Gastroesophageal sphincter (tissue), 4 donors: ENCODE data around the gene KCNAB1. TPM values are rescaled to one million over a fixed set of nuclear protein-coding genes. Genes with fewer than 3 reads are reported as not detected.

Source experiments
- ATAC-seq: fragments of 150-250 bp; one replicate; pipeline ENCODE4 v1.9.1; 2016; ENCODE audit warnings: mild to moderate bottlenecking, moderate library complexity
- H3K27ac ChIP-seq, 4 donors: fragments of 200-600 bp; sonication (generic) in 3 of 4; 1 replicate in 3 of 4; 2 replicates in 1 of 4; pipeline ENCODE4 v1.5.1; 2016 to 2019
- H3K27me3 ChIP-seq: fragments of 200-600 bp; sonication (generic); one replicate; pipeline ENCODE4 v1.5.1; 2019
- H3K36me3 ChIP-seq, 2 donors: fragments of 200-600 bp; sonication (generic); one replicate each; pipeline ENCODE4 v1.5.1; 2019; ENCODE audit warnings: control low read depth in 1 of 2
- H3K4me1 ChIP-seq, 3 donors: fragments of 200-600 bp; sonication (generic); 1 replicate in 2 of 3; 2 replicates in 1 of 3; pipeline ENCODE4 v1.5.1; 2016 to 2019; ENCODE audit warnings: control low read depth in 2 of 3
- H3K4me3 ChIP-seq, 2 donors: fragments of 200-600 bp; sonication (generic); one replicate each; pipeline ENCODE4 v1.5.1; 2019; ENCODE audit warnings: mild to moderate bottlenecking in 1 of 2, moderate library complexity in 1 of 2
- H3K9me3 ChIP-seq, 3 donors: fragments of 200-600 bp; sonication (generic); one replicate each; pipeline ENCODE4 v1.5.1; 2017 to 2019; ENCODE audit warnings: control low read depth in 2 of 3
- EP300 ChIP-seq: sonication (generic); formaldehyde crosslinking; IDR thresholded peaks from one replicate; pipeline ENCODE4 v1.6.1; 2017; ENCODE audit warnings: antibody characterized with exemption, mild to moderate bottlenecking
- POLR2A ChIP-seq, 2 donors: fragments of 450-650 bp; IDR thresholded peaks; one replicate each; pipeline ENCODE4 v1.6.1; 2017; ENCODE audit warnings: antibody characterized with exemption in 2 of 2, mild to moderate bottlenecking in 2 of 2, moderate library complexity in 1 of 2
- POLR2AphosphoS5 ChIP-seq: sonication (generic); formaldehyde crosslinking; IDR thresholded peaks from one replicate; pipeline ENCODE4 v1.6.1; 2017; ENCODE audit warnings: antibody characterized with exemption
- WGBS, 2 donors: methylation state at CpG; one replicate each; pipeline ENCODE4 v1.1.5; 2018; ENCODE audit warnings: low coverage in 1 of 2; 5-methylcytosine and 5-hydroxymethylcytosine counted together
- total RNA-seq, 4 donors: library from RNA; depleted of rRNA; stranded (reverse); fragments of >200 nt; gene quantifications; one replicate each; pipeline ENCODE4 v1.1.0, GENCODE V29; 2016
- TF ChIP-seq, protein P1 (sequence below), 4 experiments: fragments of 200-600 bp in 2 of 4; fragments of 450-650 bp in 2 of 4; sonication (generic) in 1 of 4; IDR thresholded peaks; one replicate each; pipeline ENCODE4 v1.5.1; 2017 to 2019; ENCODE audit warnings: antibody characterized with exemption in 4 of 4, mild to moderate bottlenecking in 2 of 4, moderate library complexity in 2 of 4

The KCNAB1 gene
- total RNA-seq, 4 donors from 2014 or later = 0.31 to 6.3 (median 1.9) TPM

DNA sequence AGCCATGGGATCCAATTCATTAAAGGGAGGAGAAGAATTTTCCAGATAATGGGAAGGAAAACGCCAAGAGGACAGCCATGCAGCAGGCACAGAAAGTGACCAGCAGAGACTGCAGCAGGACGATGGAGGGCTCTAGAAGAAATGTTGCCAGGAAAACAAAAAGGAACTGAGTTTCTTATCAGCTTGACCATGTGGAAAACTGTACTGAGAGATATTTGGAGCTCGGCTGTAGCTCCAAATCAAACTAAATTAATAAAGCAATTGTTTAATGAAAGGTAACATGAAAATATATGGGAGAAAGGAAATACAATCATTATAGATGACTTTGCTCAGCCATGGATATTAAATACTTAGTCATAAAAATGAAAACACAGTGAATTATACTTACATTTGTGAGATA, 370.8 kb downstream of the KCNAB1 start:
- no peaks in the 10 kb centered on the region for H3K9me3 ChIP-seq
- TF ChIP-seq EP300 = no peak
- no peak for TF ChIP-seq POLR2A (IDR thresholded peaks at IDR 0.05)
- TF ChIP-seq, protein P1, sequence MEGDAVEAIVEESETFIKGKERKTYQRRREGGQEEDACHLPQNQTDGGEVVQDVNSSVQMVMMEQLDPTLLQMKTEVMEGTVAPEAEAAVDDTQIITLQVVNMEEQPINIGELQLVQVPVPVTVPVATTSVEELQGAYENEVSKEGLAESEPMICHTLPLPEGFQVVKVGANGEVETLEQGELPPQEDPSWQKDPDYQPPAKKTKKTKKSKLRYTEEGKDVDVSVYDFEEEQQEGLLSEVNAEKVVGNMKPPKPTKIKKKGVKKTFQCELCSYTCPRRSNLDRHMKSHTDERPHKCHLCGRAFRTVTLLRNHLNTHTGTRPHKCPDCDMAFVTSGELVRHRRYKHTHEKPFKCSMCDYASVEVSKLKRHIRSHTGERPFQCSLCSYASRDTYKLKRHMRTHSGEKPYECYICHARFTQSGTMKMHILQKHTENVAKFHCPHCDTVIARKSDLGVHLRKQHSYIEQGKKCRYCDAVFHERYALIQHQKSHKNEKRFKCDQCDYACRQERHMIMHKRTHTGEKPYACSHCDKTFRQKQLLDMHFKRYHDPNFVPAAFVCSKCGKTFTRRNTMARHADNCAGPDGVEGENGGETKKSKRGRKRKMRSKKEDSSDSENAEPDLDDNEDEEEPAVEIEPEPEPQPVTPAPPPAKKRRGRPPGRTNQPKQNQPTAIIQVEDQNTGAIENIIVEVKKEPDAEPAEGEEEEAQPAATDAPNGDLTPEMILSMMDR (IDR thresholded peaks at IDR 0.05) = no peak
- no peak for TF ChIP-seq POLR2AphosphoS5
- H3K27ac ChIP-seq = no peak overlapping the region
- no peak overlapping the region for H3K4me3 ChIP-seq
- H3K27me3 ChIP-seq = no peaks in the 10 kb centered on the region
- peaks cover 0 to 19% (median 6%) of the 10 kb centered on the region in 3 donors for H3K4me1 ChIP-seq
- 72 to 82% methylated on average over 3 of the region's 3 CpGs for WGBS, 2 donors
- no peak for ATAC-seq
- H3K36me3 ChIP-seq = no peaks in the 10 kb centered on the region

DNA sequence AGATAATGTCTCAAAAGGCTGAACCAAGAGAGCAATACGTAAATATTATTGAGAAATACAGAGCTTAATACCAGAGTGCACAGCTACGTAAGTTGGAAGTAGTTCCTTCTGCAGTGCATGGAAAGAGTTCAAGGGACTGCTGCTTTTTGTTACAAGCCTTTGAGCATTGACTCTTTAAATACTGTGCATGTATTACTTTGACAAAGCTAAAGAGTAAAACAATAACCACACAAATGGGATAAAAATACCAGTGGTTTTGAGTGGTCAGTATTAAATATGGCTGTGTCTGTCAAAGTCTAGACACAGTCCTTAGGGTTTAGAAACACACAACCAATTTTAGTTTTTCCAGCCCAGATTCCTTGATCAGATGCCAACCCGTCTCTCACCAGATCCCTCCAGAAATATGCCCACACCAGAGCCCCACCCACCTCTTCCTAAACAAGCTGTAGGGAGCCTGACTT, 372.5 kb downstream of the KCNAB1 start:
- peak; percentile 6 for ATAC-seq
- H3K27ac ChIP-seq = peak overlapping the region in 1 of 4 donors; percentile 17
- WGBS, 2 donors = 22 to 26% methylated on average over 3 of the region's 3 CpGs
- TF ChIP-seq POLR2A (IDR thresholded peaks at IDR 0.05) (no peak), POLR2AphosphoS5 (no peak)
- TF ChIP-seq, protein P1 (IDR thresholded peaks at IDR 0.05) = no peak
- H3K9me3 ChIP-seq = no peaks in the 10 kb centered on the region
- no peaks in the 10 kb centered on the region for H3K36me3 ChIP-seq
- H3K4me3 ChIP-seq = no peak overlapping the region
- peaks cover 0 to 11% (median 6%) of the 10 kb centered on the region in 3 donors for H3K4me1 ChIP-seq
- H3K27me3 ChIP-seq = no peaks in the 10 kb centered on the region

DNA sequence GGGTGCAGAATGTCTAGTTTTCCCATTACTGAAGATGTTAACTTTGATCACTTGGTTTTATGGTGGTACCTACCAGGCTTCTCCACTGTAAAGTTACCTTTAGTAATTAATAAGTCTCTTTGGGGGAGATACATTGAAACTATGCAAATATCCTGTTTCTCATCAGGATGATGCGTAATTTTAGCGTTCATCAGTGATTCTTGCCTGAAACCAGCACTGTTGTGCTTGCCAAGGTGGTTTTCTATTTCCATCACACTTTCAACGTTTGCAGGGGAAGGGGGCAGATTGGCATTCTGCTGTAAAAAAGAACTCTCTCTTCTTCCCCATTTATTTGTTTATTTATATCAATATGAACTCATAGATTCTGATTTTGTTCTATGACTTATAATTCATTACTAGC, 373.5 kb downstream of the KCNAB1 start:
- 90 to 100% methylated on average over 2 to 3 of the region's 3 CpGs for WGBS, 2 donors

DNA sequence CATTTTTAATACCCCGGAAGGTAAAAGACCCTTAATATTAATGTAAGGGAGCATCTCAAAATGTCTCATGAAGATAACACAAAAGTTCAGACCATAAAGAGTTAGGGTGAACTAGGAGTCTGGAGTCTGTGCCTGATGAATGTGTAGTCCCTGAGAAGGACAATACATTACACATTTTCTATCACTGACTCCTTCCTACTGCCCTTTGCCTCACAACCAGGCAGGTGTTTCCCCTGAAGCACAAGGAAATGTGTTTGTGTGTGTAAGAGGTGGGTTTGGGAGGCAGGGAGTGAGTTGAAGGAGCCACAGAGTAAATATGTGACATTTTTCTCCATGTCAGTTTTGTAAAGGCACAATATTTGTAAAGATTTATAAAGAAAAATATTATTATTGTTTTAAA, 375.4 kb downstream of the KCNAB1 start:
- no peak for ATAC-seq
- Histone ChIP-seq H3K27ac (no peak overlapping the region), H3K36me3 (no peaks in the 10 kb centered on the region), H3K4me1 (peaks cover 0 to 9% (median 6%) of the 10 kb centered on the region in 3 donors), H3K9me3 (no peaks in the 10 kb centered on the region), H3K4me3 (no peak overlapping the region), H3K27me3 (no peaks in the 10 kb centered on the region)
- 60 to 100% methylated on average over 1 of the region's 1 CpG for WGBS, 2 donors
- no peak for TF ChIP-seq EP300
- TF ChIP-seq, protein P1 (IDR thresholded peaks at IDR 0.05) = no peak
- no peak for TF ChIP-seq POLR2AphosphoS5
- TF ChIP-seq POLR2A (IDR thresholded peaks at IDR 0.05) = no peak

More for the DNA sequence above, 373.5 kb downstream of the KCNAB1 start:
- H3K27ac ChIP-seq = no peak overlapping the region
- peaks cover 0 to 9% (median 6%) of the 10 kb centered on the region in 3 donors for H3K4me1 ChIP-seq
- ATAC-seq = no peak
- no peaks in the 10 kb centered on the region for H3K27me3 ChIP-seq
- no peaks in the 10 kb centered on the region for H3K9me3 ChIP-seq
- no peak for TF ChIP-seq EP300
- no peak for TF ChIP-seq POLR2A (IDR thresholded peaks at IDR 0.05)
- TF ChIP-seq, protein P1 (IDR thresholded peaks at IDR 0.05) = no peak
- TF ChIP-seq POLR2AphosphoS5 = no peak
- H3K4me3 ChIP-seq = no peak overlapping the region
- no peaks in the 10 kb centered on the region for H3K36me3 ChIP-seq

DNA sequence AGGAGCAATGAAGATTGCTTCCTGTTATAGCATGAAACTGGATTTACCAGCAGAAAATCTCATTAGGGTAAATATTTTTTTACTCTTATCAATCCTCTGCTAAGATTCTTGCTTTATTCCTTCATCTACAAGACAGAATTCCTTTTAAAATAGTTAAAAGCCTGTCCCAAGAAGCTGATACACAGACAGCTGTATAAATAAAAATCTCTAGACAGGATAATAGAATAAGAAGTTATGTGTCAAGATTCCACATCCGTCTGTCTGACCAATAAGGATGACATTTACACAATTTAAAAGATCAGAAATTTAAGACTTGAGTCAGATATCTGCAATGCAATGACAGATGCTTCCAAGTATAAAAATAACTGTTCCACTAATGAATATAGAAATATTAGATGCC, 376.9 kb downstream of the KCNAB1 start:
- TF ChIP-seq, protein P1 (IDR thresholded peaks at IDR 0.05) = no peak
- no peak for TF ChIP-seq EP300
- TF ChIP-seq POLR2A (IDR thresholded peaks at IDR 0.05) = no peak
- no peak for TF ChIP-seq POLR2AphosphoS5
- no peaks in the 10 kb centered on the region for H3K36me3 ChIP-seq
- H3K4me1 ChIP-seq = peaks cover 0 to 9% (median 6%) of the 10 kb centered on the region in 3 donors
- no peak for ATAC-seq
- H3K27ac ChIP-seq = no peak overlapping the region
- no peaks in the 10 kb centered on the region for H3K9me3 ChIP-seq
- H3K4me3 ChIP-seq = no peak overlapping the region
- 27 to 56% methylated on average over 1 of the region's 1 CpG for WGBS, 2 donors
- H3K27me3 ChIP-seq = no peaks in the 10 kb centered on the region
